ENCODE measurements around the gene ERGIC1. TPM values are rescaled to one million over a fixed set of nuclear protein-coding genes. Genes with fewer than 3 reads are reported as not detected.

ERGIC1 gene
- total and polyA plus RNA-seq, 8 donors: 54.8 to 101 (median 75.6) TPM

DNA sequence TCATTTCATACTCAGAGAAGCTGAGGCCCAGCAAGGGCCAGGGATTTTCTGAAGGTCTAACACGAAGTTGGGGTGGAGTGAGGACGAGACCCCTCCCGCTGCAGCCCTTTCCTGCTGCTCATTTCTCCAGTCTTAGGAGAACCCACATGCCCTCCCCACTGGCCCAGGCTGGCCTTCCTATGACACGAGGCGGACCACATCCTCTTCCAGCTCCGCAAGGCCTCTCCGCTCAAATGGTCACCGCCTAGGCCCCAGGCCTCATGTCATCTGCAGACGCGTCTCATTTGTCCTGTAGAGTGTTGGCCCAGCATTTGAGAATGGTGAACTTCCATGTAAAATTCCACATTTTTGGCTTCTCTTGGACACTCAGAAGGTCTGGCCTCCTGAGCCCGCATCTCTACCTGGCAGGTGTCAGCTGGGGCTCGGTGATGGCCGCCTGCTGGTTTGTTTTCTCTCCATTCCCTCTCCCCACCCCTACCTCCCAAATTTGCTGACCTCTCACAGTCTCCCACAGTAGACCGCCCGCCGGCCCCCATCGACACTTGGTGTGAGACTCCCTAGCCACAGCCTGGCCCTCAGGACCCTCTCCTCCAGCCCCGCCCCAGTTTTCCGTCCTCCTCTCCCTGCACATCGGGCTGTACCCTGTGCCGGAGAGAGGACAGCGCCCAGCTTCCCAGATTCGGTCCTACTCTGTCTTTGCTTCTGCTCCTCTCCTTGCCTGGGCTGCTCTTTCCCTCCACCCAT, 51.7 kb downstream of the ERGIC1 start:
- H3K4me1 ChIP-seq: peaks cover 0 to 2% (median 0%) of the 10 kb centered on the region in 3 donors
- peak overlapping the region in 3 of 4 donors; percentile 61 to 82 (median 75) for H3K27ac ChIP-seq
- H3K4me3 ChIP-seq: no peak overlapping the region
- intact Hi-C loops (cut with DNase I): no loop called here
- peak in 2 of 4 donors; percentile 32 to 38 for ATAC-seq
- H3K9me3 ChIP-seq: no peaks in the 10 kb centered on the region
- TF ChIP-seq, protein P1, sequence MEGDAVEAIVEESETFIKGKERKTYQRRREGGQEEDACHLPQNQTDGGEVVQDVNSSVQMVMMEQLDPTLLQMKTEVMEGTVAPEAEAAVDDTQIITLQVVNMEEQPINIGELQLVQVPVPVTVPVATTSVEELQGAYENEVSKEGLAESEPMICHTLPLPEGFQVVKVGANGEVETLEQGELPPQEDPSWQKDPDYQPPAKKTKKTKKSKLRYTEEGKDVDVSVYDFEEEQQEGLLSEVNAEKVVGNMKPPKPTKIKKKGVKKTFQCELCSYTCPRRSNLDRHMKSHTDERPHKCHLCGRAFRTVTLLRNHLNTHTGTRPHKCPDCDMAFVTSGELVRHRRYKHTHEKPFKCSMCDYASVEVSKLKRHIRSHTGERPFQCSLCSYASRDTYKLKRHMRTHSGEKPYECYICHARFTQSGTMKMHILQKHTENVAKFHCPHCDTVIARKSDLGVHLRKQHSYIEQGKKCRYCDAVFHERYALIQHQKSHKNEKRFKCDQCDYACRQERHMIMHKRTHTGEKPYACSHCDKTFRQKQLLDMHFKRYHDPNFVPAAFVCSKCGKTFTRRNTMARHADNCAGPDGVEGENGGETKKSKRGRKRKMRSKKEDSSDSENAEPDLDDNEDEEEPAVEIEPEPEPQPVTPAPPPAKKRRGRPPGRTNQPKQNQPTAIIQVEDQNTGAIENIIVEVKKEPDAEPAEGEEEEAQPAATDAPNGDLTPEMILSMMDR (IDR thresholded peaks at IDR 0.05): no peak
- 91 to 94% methylated on average over 23 of the region's 23 CpGs for WGBS, 2 donors
- FAIRE-seq: no peak
- peak in 1 of 6 donors; percentile 54 for DNase-seq
- H3K36me3 ChIP-seq: peaks cover 0 to 8% (median 0%) of the 10 kb centered on the region in 3 donors
- no peaks in the 10 kb centered on the region for H3K27me3 ChIP-seq

- intact Hi-C loops (cut with DNase I): no loop called here
- peaks cover 4 to 7% (median 5%) of the 10 kb centered on the region in 3 donors for H3K4me1 ChIP-seq
- ATAC-seq (no peak), FAIRE-seq (no peak), DNase-seq (no peak)
- peak overlapping the region in 3 of 4 donors; percentile 61 to 82 (median 75) for H3K27ac ChIP-seq
- no peaks in the 10 kb centered on the region for H3K9me3 ChIP-seq
- TF ChIP-seq, protein P1 (IDR thresholded peaks at IDR 0.05): no peak
- H3K36me3 ChIP-seq: peaks cover 0 to 8% (median 0%) of the 10 kb centered on the region in 3 donors
- no peak overlapping the region for H3K4me3 ChIP-seq
- WGBS, 2 donors: 80 to 85% methylated on average over 6 of the region's 6 CpGs
- no peaks in the 10 kb centered on the region for H3K27me3 ChIP-seq
Observed at GRCh38 chr5:172886476-172886875, 52.4 kb downstream of the ERGIC1 start.

GRCh38 chr5:172886974-172887501, 53.0 kb downstream of the ERGIC1 start:
- ATAC-seq: peak; percentile 58 to 79 (median 68)
- DNase-seq: peak in 4 of 6 donors; percentile 34 to 66 (median 60)
- Histone ChIP-seq H3K27me3 (no peaks in the 10 kb centered on the region), H3K27ac (peak overlapping the region in 3 of 4 donors; percentile 61 to 82 (median 75)), H3K4me1 (peaks cover 10 to 13% (median 11%) of the 10 kb centered on the region in 3 donors), H3K4me3 (no peak overlapping the region), H3K9me3 (no peaks in the 10 kb centered on the region), H3K36me3 (peaks cover 0 to 8% (median 0%) of the 10 kb centered on the region in 3 donors)
- FAIRE-seq: no peak
- 60 to 67% methylated on average over 17 of the region's 17 CpGs for WGBS, 2 donors
- TF ChIP-seq, protein P1 (IDR thresholded peaks at IDR 0.05): no peak
- intact Hi-C loops (cut with DNase I): no loop called here

GRCh38 chr5:172887692-172888091, 53.6 kb downstream of the ERGIC1 start:
- H3K27me3 ChIP-seq: no peaks in the 10 kb centered on the region
- intact Hi-C loops (cut with DNase I): no loop called here
- H3K4me1 ChIP-seq: peaks cover 17 to 19% (median 18%) of the 10 kb centered on the region in 3 donors
- H3K9me3 ChIP-seq: no peaks in the 10 kb centered on the region
- H3K4me3 ChIP-seq: no peak overlapping the region
- FAIRE-seq: no peak
- peak overlapping the region; percentile 8 to 82 (median 68) for H3K27ac ChIP-seq
- peak in 1 of 6 donors; percentile 25 for DNase-seq
- H3K36me3 ChIP-seq: peaks cover 0 to 8% (median 0%) of the 10 kb centered on the region in 3 donors
- WGBS, 2 donors: 77 to 79% methylated on average over 8 of the region's 8 CpGs
- peak in 2 of 4 donors; percentile 24 to 33 for ATAC-seq
- TF ChIP-seq, protein P1 (IDR thresholded peaks at IDR 0.05): no peak
